GM12872 (cell line): ENCODE results near the gene PRAC1.

Source experiments
- CTCF ChIP-seq: IDR thresholded peaks from 3 replicates; pipeline ENCODE4 v1.5.1; 2011; ENCODE audit warnings: low read depth, mild to moderate bottlenecking, low read length, moderate library complexity; ENCODE audit not compliant: insufficient read depth

The PRAC1 gene

GRCh38 chr17:48722201-48722907 is at the start of gene PRAC1:
PRAC1 (minus strand) TSS chr17:48722518; CDS start chr17:48722392, 126 bp downstream.
- TF ChIP-seq CTCF, result no peak

GRCh38 chr17:48770954-48771353 is 48.6 kb upstream of the PRAC1 start:
- TF ChIP-seq CTCF, result no peak

- TF ChIP-seq CTCF, result no peak
These were observed 46.8 kb upstream of the PRAC1 start for GRCh38 chr17:48769009-48769675.

GRCh38 chr17:48767263-48767774 is 45.0 kb upstream of the PRAC1 start:
- 0 out of 3 replicates have a peak, but pooled peaks have one; percentile 25 for TF ChIP-seq CTCF

- TF ChIP-seq CTCF, result no peak
These were observed 38.8 kb upstream of the PRAC1 start for GRCh38 chr17:48761114-48761513.

GRCh38 chr17:48760411-48760810 is 38.1 kb upstream of the PRAC1 start:
- TF ChIP-seq CTCF, result no peak

GRCh38 chr17:48759288-48759687 is 37.0 kb upstream of the PRAC1 start:
- TF ChIP-seq CTCF, result no peak
